SK-N-SH treated with all-trans-retinoic acid at 6 μM for 48 hours (cell line): ENCODE measurements around the gene SLC2A1.

Experiments
- ATAC-seq: fragments of 200-7000 bp; cut with Tn5 transposase; 3 replicates; pipeline ENCODE4 v1.9.1; 2020; ENCODE audit warnings: mild to moderate bottlenecking, moderate library complexity
- ARNTL ChIP-seq: fragments of 450-650 bp; formaldehyde crosslinking; IDR thresholded peaks from 2 replicates; pipeline ENCODE4 v1.5.0; 2020; ENCODE audit warnings: low read depth, mild to moderate bottlenecking, moderate library complexity, borderline replicate concordance
- BACH2 ChIP-seq: fragments of 250-450 bp; sonication (Bioruptor Pico); IDR thresholded peaks from 2 replicates; pipeline ENCODE4 v1.9.0; 2021; ENCODE audit warnings: mild to moderate bottlenecking, borderline replicate concordance
- GLIS3 ChIP-seq: fragments of 250-450 bp; sonication (Bioruptor Pico); IDR thresholded peaks from 2 replicates; pipeline ENCODE4 v1.5.0; 2020; ENCODE audit warnings: mild to moderate bottlenecking, moderate library complexity
- PPARA ChIP-seq: fragments of 250-450 bp; sonication (Bioruptor Pico); IDR thresholded peaks from 2 replicates; pipeline ENCODE4 v1.5.0; 2020; ENCODE audit warnings: mild to moderate bottlenecking, borderline replicate concordance
- RARB ChIP-seq: fragments of 250-450 bp; sonication (Bioruptor Pico); IDR thresholded peaks from 2 replicates; pipeline ENCODE4 v1.8.0; 2021; ENCODE audit warnings: mild to moderate bottlenecking, moderate library complexity
- TOX ChIP-seq: fragments of 250-450 bp; sonication (Bioruptor Pico); IDR thresholded peaks from 2 replicates; pipeline ENCODE4 v1.8.0; 2021; ENCODE audit warnings: mild to moderate bottlenecking, moderate library complexity, borderline replicate concordance
- ZFP3 ChIP-seq: fragments of 250-450 bp; sonication (Bioruptor Pico); IDR thresholded peaks from 2 replicates; pipeline ENCODE4 v1.5.0; 2020; ENCODE audit warnings: mild to moderate bottlenecking, moderate library complexity
- ZFP30 ChIP-seq: fragments of 450-650 bp; formaldehyde crosslinking; IDR thresholded peaks from 2 replicates; pipeline ENCODE4 v1.5.0; 2022; ENCODE audit warnings: mild to moderate bottlenecking, moderate library complexity
- ZNF565 ChIP-seq: fragments of 450-650 bp; formaldehyde crosslinking; conservative IDR thresholded peaks from 2 replicates; pipeline ENCODE4 v1.5.0; 2020; ENCODE audit warnings: low read depth, mild to moderate bottlenecking, moderate library complexity
- ZNF8 ChIP-seq: fragments of 450-650 bp; formaldehyde crosslinking; IDR thresholded peaks from 2 replicates; pipeline ENCODE4 v1.5.0; 2020; ENCODE audit warnings: mild to moderate bottlenecking, moderate library complexity
- TF ChIP-seq, protein P1 (sequence below): fragments of 250-450 bp; sonication (Bioruptor Pico); IDR thresholded peaks from 2 replicates; pipeline ENCODE4 v1.8.0; 2021; ENCODE audit warnings: low read depth, mild to moderate bottlenecking, moderate library complexity, borderline replicate concordance
- TF ChIP-seq, protein P2 (sequence below): fragments of 250-450 bp; sonication (Bioruptor Pico); IDR thresholded peaks from 2 replicates; pipeline ENCODE4 v1.5.1; 2021; ENCODE audit warnings: mild to moderate bottlenecking, moderate library complexity
- TF ChIP-seq, protein P3 (sequence below): fragments of 250-450 bp; sonication (Bioruptor Pico); IDR thresholded peaks from 2 replicates; pipeline ENCODE4 v1.5.1; 2020; ENCODE audit warnings: low read depth, mild to moderate bottlenecking, moderate library complexity
- TF ChIP-seq, protein P4 (sequence below): fragments of 250-450 bp; sonication (Bioruptor Pico); IDR thresholded peaks from 2 replicates; pipeline ENCODE4 v1.5.0; 2020; ENCODE audit warnings: mild to moderate bottlenecking, moderate library complexity

The SLC2A1 gene

DNA sequence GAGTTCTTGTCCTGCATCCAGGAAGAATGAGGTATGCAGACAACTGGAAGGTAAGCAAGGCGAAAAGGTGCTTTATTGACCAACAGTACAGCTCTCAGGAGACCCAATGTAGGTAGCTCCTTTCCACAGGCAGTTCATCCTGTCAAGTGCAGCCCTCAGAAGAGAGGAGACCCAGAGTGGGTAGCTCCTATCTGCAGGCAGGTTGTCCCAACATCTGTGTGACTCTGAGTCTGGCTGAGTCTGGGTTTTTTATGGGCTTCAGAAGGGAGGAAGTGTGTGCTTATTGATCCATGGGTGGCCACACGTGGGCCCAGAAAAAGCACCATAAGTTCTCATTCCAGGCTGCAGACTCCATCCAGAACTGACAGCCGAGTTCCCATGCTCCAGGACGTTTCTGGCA is 78.3 kb downstream of the SLC2A1 start:
- no peak for TF ChIP-seq ZNF8 (CRISPR knock-in tag)
- no peak for TF ChIP-seq TOX (CRISPR knock-in tag)
- no peak for TF ChIP-seq ARNTL (CRISPR knock-in tag)
- TF ChIP-seq, all 23 proteins: peak for 0
- no peak for ATAC-seq

DNA sequence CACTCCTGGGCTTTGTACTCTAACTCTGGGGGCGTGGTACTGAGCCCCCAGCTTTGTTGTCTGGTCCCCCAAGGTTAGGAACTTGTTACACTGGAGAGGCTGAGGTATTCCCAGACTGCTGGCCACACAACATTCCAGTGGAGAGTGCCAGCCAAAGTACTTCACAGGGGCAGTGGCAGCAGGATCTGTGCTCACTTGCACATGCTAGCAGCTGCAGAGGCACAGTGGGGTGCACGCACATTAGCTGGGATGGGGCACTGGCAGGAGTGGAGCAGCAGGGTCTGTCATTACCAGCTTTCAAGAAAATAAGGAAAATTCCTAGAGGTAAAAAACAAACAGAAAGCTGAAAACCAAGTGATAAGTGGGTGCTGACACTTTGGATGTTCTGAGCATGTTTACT is 81.3 kb downstream of the SLC2A1 start:
- TF ChIP-seq, protein P1, sequence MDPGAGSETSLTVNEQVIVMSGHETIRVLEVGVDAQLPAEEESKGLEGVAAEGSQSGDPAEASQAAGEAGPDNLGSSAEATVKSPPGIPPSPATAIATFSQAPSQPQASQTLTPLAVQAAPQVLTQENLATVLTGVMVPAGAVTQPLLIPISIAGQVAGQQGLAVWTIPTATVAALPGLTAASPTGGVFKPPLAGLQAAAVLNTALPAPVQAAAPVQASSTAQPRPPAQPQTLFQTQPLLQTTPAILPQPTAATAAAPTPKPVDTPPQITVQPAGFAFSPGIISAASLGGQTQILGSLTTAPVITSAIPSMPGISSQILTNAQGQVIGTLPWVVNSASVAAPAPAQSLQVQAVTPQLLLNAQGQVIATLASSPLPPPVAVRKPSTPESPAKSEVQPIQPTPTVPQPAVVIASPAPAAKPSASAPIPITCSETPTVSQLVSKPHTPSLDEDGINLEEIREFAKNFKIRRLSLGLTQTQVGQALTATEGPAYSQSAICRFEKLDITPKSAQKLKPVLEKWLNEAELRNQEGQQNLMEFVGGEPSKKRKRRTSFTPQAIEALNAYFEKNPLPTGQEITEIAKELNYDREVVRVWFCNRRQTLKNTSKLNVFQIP (CRISPR knock-in tag) = no peak
- TF ChIP-seq PPARA (CRISPR knock-in tag) = no peak
- no peak for TF ChIP-seq GLIS3 (CRISPR knock-in tag)
- ATAC-seq = no peak

DNA sequence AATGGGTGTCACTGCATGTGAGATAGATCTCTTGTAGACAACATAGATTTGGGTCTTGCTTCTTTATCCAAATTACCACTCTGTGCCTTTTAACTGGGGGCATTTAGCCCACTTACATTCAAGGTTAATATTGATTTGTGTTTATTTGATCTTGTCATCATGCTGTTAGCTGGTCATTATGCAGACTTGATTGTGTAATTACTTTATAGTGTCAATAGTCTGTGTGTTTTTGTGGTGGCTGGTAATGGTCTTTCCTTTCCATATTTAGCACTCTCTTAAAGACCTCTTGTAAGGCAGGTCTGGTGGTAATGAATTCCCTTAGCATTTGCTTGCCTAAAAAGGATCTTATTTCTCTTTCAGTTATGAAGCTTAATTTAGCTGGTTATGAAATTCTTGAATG is 82.7 kb downstream of the SLC2A1 start:
- ATAC-seq = no peak
- TF ChIP-seq ZNF565 (no peak), ARNTL (CRISPR knock-in tag) (no peak), BACH2 (no peak), ZFP30 (CRISPR knock-in tag) (no peak), ZFP3 (CRISPR knock-in tag) (no peak), TOX (CRISPR knock-in tag) (no peak), RARB (CRISPR knock-in tag) (no peak)
- TF ChIP-seq, protein P2, sequence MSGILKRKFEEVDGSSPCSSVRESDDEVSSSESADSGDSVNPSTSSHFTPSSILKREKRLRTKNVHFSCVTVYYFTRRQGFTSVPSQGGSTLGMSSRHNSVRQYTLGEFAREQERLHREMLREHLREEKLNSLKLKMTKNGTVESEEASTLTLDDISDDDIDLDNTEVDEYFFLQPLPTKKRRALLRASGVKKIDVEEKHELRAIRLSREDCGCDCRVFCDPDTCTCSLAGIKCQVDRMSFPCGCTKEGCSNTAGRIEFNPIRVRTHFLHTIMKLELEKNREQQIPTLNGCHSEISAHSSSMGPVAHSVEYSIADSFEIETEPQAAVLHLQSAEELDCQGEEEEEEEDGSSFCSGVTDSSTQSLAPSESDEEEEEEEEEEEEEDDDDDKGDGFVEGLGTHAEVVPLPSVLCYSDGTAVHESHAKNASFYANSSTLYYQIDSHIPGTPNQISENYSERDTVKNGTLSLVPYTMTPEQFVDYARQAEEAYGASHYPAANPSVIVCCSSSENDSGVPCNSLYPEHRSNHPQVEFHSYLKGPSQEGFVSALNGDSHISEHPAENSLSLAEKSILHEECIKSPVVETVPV = no peak
- TF ChIP-seq, protein P3, sequence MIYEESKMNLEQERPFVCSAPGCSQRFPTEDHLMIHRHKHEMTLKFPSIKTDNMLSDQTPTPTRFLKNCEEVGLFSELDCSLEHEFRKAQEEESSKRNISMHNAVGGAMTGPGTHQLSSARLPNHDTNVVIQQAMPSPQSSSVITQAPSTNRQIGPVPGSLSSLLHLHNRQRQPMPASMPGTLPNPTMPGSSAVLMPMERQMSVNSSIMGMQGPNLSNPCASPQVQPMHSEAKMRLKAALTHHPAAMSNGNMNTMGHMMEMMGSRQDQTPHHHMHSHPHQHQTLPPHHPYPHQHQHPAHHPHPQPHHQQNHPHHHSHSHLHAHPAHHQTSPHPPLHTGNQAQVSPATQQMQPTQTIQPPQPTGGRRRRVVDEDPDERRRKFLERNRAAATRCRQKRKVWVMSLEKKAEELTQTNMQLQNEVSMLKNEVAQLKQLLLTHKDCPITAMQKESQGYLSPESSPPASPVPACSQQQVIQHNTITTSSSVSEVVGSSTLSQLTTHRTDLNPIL (CRISPR knock-in tag) = no peak
- TF ChIP-seq, protein P4, sequence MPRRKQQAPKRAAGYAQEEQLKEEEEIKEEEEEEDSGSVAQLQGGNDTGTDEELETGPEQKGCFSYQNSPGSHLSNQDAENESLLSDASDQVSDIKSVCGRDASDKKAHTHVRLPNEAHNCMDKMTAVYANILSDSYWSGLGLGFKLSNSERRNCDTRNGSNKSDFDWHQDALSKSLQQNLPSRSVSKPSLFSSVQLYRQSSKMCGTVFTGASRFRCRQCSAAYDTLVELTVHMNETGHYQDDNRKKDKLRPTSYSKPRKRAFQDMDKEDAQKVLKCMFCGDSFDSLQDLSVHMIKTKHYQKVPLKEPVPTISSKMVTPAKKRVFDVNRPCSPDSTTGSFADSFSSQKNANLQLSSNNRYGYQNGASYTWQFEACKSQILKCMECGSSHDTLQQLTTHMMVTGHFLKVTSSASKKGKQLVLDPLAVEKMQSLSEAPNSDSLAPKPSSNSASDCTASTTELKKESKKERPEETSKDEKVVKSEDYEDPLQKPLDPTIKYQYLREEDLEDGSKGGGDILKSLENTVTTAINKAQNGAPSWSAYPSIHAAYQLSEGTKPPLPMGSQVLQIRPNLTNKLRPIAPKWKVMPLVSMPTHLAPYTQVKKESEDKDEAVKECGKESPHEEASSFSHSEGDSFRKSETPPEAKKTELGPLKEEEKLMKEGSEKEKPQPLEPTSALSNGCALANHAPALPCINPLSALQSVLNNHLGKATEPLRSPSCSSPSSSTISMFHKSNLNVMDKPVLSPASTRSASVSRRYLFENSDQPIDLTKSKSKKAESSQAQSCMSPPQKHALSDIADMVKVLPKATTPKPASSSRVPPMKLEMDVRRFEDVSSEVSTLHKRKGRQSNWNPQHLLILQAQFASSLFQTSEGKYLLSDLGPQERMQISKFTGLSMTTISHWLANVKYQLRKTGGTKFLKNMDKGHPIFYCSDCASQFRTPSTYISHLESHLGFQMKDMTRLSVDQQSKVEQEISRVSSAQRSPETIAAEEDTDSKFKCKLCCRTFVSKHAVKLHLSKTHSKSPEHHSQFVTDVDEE (CRISPR knock-in tag) = no peak
- TF ChIP-seq, protein P1 (CRISPR knock-in tag) = no peak
